Upper lobe of left lung (tissue), 6 donors: ENCODE data around the gene ZFY. TPM values are rescaled to one million over a fixed set of nuclear protein-coding genes. Genes with fewer than 3 reads are reported as not detected.
A peak's percentile ranks its signal among the peaks of the same experiment; 100 is the strongest.

Experiments
- ATAC-seq, 2 donors: fragments of 200-7000 bp; cut with Tn5 transposase; one replicate each; pipeline ENCODE4 v1.9.1; 2022; ENCODE audit warnings: mild to moderate bottlenecking in 2 of 2, moderate library complexity in 2 of 2; ENCODE audit not compliant: low FRiP score in 2 of 2
- DNase-seq, 2 donors: peaks; one replicate each; pipeline ENCODE4 v3.0.0-alpha.2; 2019 to 2020
- H3K27ac ChIP-seq, 4 donors: fragments of 200-600 bp; sonication (generic); one replicate each; pipeline ENCODE4 v1.5.1; 2016 to 2019
- H3K27me3 ChIP-seq, 4 donors: fragments of 200-600 bp; sonication (generic); one replicate each; pipeline ENCODE4 v1.5.1; 2017 to 2019
- H3K36me3 ChIP-seq, 4 donors: fragments of 200-600 bp; sonication (generic); one replicate each; pipeline ENCODE4 v1.5.1; 2016 to 2019
- H3K4me1 ChIP-seq, 4 donors: fragments of 200-600 bp; sonication (generic); one replicate each; pipeline ENCODE4 v1.5.1; 2018 to 2019
- H3K4me3 ChIP-seq, 4 donors: fragments of 200-600 bp; sonication (generic); one replicate each; pipeline ENCODE4 v1.5.1; 2017 to 2019; ENCODE audit warnings: mild to moderate bottlenecking in 2 of 4, moderate library complexity in 1 of 4
- H3K9me3 ChIP-seq, 4 donors: fragments of 200-600 bp; sonication (generic); one replicate each; pipeline ENCODE4 v1.5.1; 2018 to 2019
- CTCF ChIP-seq, 6 experiments: fragments of 450-650 bp in 4 of 6; fragments of 200-600 bp in 2 of 6; sonication (generic) in 2 of 6; IDR thresholded peaks; one replicate each; pipeline ENCODE4 v1.5.1; 2016 to 2019; ENCODE audit warnings: antibody characterized with exemption in 6 of 6
- EP300 ChIP-seq, 4 donors: sonication (generic); formaldehyde crosslinking; IDR thresholded peaks; one replicate each; pipeline ENCODE4 v1.5.1; 2017; ENCODE audit warnings: antibody characterized with exemption in 4 of 4, control low read depth in 2 of 4
- POLR2A ChIP-seq, 4 donors: fragments of 450-650 bp; IDR thresholded peaks; one replicate each; pipeline ENCODE4 v1.5.1; 2016 to 2017; ENCODE audit warnings: antibody characterized with exemption in 4 of 4, mild to moderate bottlenecking in 2 of 4
- POLR2AphosphoS5 ChIP-seq, 2 donors: sonication (generic); formaldehyde crosslinking; IDR thresholded peaks; one replicate each; pipeline ENCODE4 v1.5.1; 2017; ENCODE audit warnings: antibody characterized with exemption in 2 of 2
- WGBS, 2 donors: methylation state at CpG; one replicate each; pipeline ENCODE4 v1.1.5; 2017 to 2018; 5-methylcytosine and 5-hydroxymethylcytosine counted together
- total RNA-seq, 6 donors: library from RNA; depleted of rRNA in 4 of 6; stranded (reverse); fragments of >200 nt in 4 of 6; gene quantifications; one replicate each; pipeline versions ENCODE4 v1.1.0 to v1.2.1, GENCODE V29; 2016 to 2021
- donor health status: DM: no; HTN: no; CAD: no; lungs with moderate emphysema.
- donor health status: DM: no; HTN: yes; CAD: no; lungs with severe emphysema.

The ZFY gene
- total RNA-seq, 6 donors from 2014 or later: 1.4 to 20.7 (median 14.0) TPM; not detected in 2

- no peak for DNase-seq
Observed at GRCh38 chrY:2896050-2896449, 39.1 kb upstream of the ZFY start.

GRCh38 chrY:2907356-2907755 lies 27.8 kb upstream of the ZFY start:
- H3K36me3 ChIP-seq: no peaks in the 10 kb centered on the region
- TF ChIP-seq POLR2AphosphoS5 (IDR thresholded peaks at IDR 0.05) (no peak), CTCF (IDR thresholded peaks at IDR 0.05) (no peak), EP300 (IDR thresholded peaks at IDR 0.05) (no peak)
- no peaks in the 10 kb centered on the region for H3K4me1 ChIP-seq
- no peaks in the 10 kb centered on the region for H3K9me3 ChIP-seq
- no peak for ATAC-seq
- WGBS, 2 donors: 45% methylated on average over 1 of the region's 1 CpG; no CpG with 5 or more reads in 1 of the 2 donors
- no peak for DNase-seq
- H3K4me3 ChIP-seq: no peak overlapping the region
- H3K27me3 ChIP-seq: no peaks in the 10 kb centered on the region
- no peak overlapping the region for H3K27ac ChIP-seq

More at GRCh38 chrY:2896050-2896449, 39.1 kb upstream of the ZFY start:
- Histone ChIP-seq H3K4me3 (no peak overlapping the region), H3K27ac (no peak overlapping the region), H3K27me3 (no peaks in the 10 kb centered on the region), H3K36me3 (no peaks in the 10 kb centered on the region), H3K4me1 (no peaks in the 10 kb centered on the region), H3K9me3 (no peaks in the 10 kb centered on the region)
- TF ChIP-seq CTCF (IDR thresholded peaks at IDR 0.05) (no peak), POLR2AphosphoS5 (IDR thresholded peaks at IDR 0.05) (no peak), POLR2A (IDR thresholded peaks at IDR 0.05) (no peak), EP300 (IDR thresholded peaks at IDR 0.05) (no peak)
- ATAC-seq: no peak
- WGBS, 2 donors: 88% methylated on average over 2 of the region's 2 CpGs; no CpG with 5 or more reads in 1 of the 2 donors

GRCh38 chrY:2913066-2913815 lies 21.9 kb upstream of the ZFY start:
- DNase-seq (no peak), ATAC-seq (no peak)
- Histone ChIP-seq H3K27me3 (no peaks in the 10 kb centered on the region), H3K9me3 (no peaks in the 10 kb centered on the region), H3K27ac (no peak overlapping the region), H3K4me1 (no peaks in the 10 kb centered on the region), H3K36me3 (no peaks in the 10 kb centered on the region), H3K4me3 (no peak overlapping the region)
- TF ChIP-seq CTCF (IDR thresholded peaks at IDR 0.05) (peak in 2 of 6 experiments; percentile 13), EP300 (IDR thresholded peaks at IDR 0.05) (no peak), POLR2AphosphoS5 (IDR thresholded peaks at IDR 0.05) (no peak), POLR2A (IDR thresholded peaks at IDR 0.05) (no peak)

- no peaks in the 10 kb centered on the region for H3K36me3 ChIP-seq
- no peaks in the 10 kb centered on the region for H3K27me3 ChIP-seq
- no peaks in the 10 kb centered on the region for H3K9me3 ChIP-seq
- 12% methylated on average over 3 of the region's 10 CpGs; no CpG with 5 or more reads in 1 of the 2 donors for WGBS, 2 donors
- peak overlapping the region in 2 of 4 donors; percentile 99 for H3K27ac ChIP-seq
- peaks cover 0 to 7% (median 0%) of the 10 kb centered on the region in 4 donors for H3K4me1 ChIP-seq
- DNase-seq (no peak), ATAC-seq (no peak)
- TF ChIP-seq EP300 (IDR thresholded peaks at IDR 0.05) (no peak), POLR2AphosphoS5 (IDR thresholded peaks at IDR 0.05) (no peak), CTCF (IDR thresholded peaks at IDR 0.05) (no peak), POLR2A (IDR thresholded peaks at IDR 0.05) (no peak)
- peak overlapping the region in 2 of 4 donors; percentile 60 for H3K4me3 ChIP-seq
Observed at GRCh38 chrY:2934078-2934477, 1.1 kb upstream of the ZFY start.
